HepG2 (cell line): ENCODE data around the gene EIF2S2. TPM values are rescaled to one million over a fixed set of nuclear protein-coding genes. Genes with fewer than 3 reads are reported as not detected.
"Not testable (repeated sequence)": the region's sequence is repeated elsewhere in the genome, so short reads cannot be mapped to it uniquely, and the experiment has no call there.

Experiments used
- BCL6 ChIP-seq: IDR thresholded peaks from 2 replicates; pipeline ENCODE4 v1.6.1; 2016; ENCODE audit warnings: missing genetic modification reagents, missing compliant biosample characterization
- ERF ChIP-seq: IDR thresholded peaks from 2 replicates; pipeline ENCODE4 v1.6.1; 2018; ENCODE audit warnings: missing biosample characterization, missing genetic modification reagents
- FOXJ3 ChIP-seq: sonication (generic); formaldehyde crosslinking; IDR thresholded peaks from 2 replicates; pipeline ENCODE4 v1.4.0; 2020; ENCODE audit warnings: missing genetic modification reagents, mild to moderate bottlenecking, borderline replicate concordance
- FOXK2 ChIP-seq: fragments of 450-650 bp; IDR thresholded peaks from 2 replicates; pipeline ENCODE4 v1.6.1; 2016
- GATAD2A ChIP-seq: IDR thresholded peaks from 2 replicates; pipeline ENCODE4 v1.6.1; 2016
- KDM2A ChIP-seq: sonication (generic); formaldehyde crosslinking; IDR thresholded peaks from 2 replicates; pipeline ENCODE4 v1.4.0; 2020; ENCODE audit warnings: low read depth, missing genetic modification reagents, borderline replicate concordance
- PITX1 ChIP-seq: sonication (generic); formaldehyde crosslinking; IDR thresholded peaks from 2 replicates; pipeline ENCODE4 v1.5.1; 2020; ENCODE audit warnings: mild to moderate bottlenecking, missing genetic modification reagents
- PPARG ChIP-seq: conservative IDR thresholded peaks from 2 replicates; pipeline ENCODE4 v1.6.1; 2016; ENCODE audit warnings: missing biosample characterization, missing genetic modification reagents
- RCOR2 ChIP-seq: IDR thresholded peaks from 2 replicates; pipeline ENCODE4 v1.6.1; 2016; ENCODE audit warnings: missing biosample characterization, missing genetic modification reagents
- SOX5 ChIP-seq: IDR thresholded peaks from 2 replicates; pipeline ENCODE4 v1.6.1; 2016; ENCODE audit warnings: borderline replicate concordance
- SOX6 ChIP-seq, 2 experiments: fragments of 450-650 bp in 1 of 2; sonication (generic) in 1 of 2; formaldehyde crosslinking in 1 of 2; IDR thresholded peaks; 2 replicates each; pipeline versions ENCODE4 v1.4.0 to v1.6.1; 2017 to 2020; ENCODE audit warnings: antibody characterized with exemption in 1 of 2, mild to moderate bottlenecking in 1 of 2, missing genetic modification reagents in 1 of 2
- ZNF264 ChIP-seq: sonication (generic); formaldehyde crosslinking; IDR thresholded peaks from 2 replicates; pipeline ENCODE4 v1.4.0; 2020; ENCODE audit warnings: missing genetic modification reagents
- ZNF3 ChIP-seq: IDR thresholded peaks from 2 replicates; pipeline ENCODE4 v1.7.0; 2017; ENCODE audit warnings: inconsistent platforms
- polyA plus RNA-seq, 8 experiments: library from polyadenylated mRNA; depleted of rRNA in 3 of 8; stranded (reverse) in 7 of 8; unstranded in 1 of 8; fragments of >200 nt; fragmentation: Illumina TruSeq in 4 of 8; extraction: Trizol in 4 of 8; gene quantifications; 2 replicates each; pipeline versions ENCODE4 v1.2.1 to v1.2.3, GENCODE V29; 2011 to 2016; ENCODE audit warnings: low read depth in 4 of 8, missing spikeins in 1 of 8, mixed read lengths in 1 of 8; ENCODE audit not compliant: insufficient read depth in 1 of 8
- total RNA-seq, 5 experiments: library from RNA; depleted of rRNA; stranded (reverse); fragments of >200 nt; fragmentation: Illumina TruSeq; extraction: Trizol; gene quantifications; 2 replicates each; pipeline ENCODE4 v1.2.3, GENCODE V29; 2016; ENCODE audit warnings: low read depth in 1 of 5
- TF ChIP-seq, protein P1 (sequence below): IDR thresholded peaks from 2 replicates; pipeline ENCODE4 v1.4.0; 2020; ENCODE audit warnings: mild to moderate bottlenecking, missing genetic modification reagents
- TF ChIP-seq, protein P2 (sequence below), 2 experiments: fragments of 450-650 bp in 1 of 2; sonication (generic) in 1 of 2; formaldehyde crosslinking in 1 of 2; IDR thresholded peaks; 2 replicates each; pipeline versions ENCODE4 v1.6.1 to v1.8.0; 2016 to 2022; ENCODE audit warnings: antibody characterized with exemption in 1 of 2, mild to moderate bottlenecking in 1 of 2, missing genetic modification reagents in 1 of 2
- TF ChIP-seq, protein P3 (sequence below): sonication (generic); formaldehyde crosslinking; IDR thresholded peaks from 2 replicates; pipeline ENCODE4 v1.4.0; 2020; ENCODE audit warnings: missing genetic modification reagents, borderline replicate concordance

The EIF2S2 gene
- total and polyA plus RNA-seq, 2 of the 13 experiments (the other 11 are each of a cell fraction or from before 2014, with no cell fraction given): 126 to 213 TPM

- TF ChIP-seq, protein P1, sequence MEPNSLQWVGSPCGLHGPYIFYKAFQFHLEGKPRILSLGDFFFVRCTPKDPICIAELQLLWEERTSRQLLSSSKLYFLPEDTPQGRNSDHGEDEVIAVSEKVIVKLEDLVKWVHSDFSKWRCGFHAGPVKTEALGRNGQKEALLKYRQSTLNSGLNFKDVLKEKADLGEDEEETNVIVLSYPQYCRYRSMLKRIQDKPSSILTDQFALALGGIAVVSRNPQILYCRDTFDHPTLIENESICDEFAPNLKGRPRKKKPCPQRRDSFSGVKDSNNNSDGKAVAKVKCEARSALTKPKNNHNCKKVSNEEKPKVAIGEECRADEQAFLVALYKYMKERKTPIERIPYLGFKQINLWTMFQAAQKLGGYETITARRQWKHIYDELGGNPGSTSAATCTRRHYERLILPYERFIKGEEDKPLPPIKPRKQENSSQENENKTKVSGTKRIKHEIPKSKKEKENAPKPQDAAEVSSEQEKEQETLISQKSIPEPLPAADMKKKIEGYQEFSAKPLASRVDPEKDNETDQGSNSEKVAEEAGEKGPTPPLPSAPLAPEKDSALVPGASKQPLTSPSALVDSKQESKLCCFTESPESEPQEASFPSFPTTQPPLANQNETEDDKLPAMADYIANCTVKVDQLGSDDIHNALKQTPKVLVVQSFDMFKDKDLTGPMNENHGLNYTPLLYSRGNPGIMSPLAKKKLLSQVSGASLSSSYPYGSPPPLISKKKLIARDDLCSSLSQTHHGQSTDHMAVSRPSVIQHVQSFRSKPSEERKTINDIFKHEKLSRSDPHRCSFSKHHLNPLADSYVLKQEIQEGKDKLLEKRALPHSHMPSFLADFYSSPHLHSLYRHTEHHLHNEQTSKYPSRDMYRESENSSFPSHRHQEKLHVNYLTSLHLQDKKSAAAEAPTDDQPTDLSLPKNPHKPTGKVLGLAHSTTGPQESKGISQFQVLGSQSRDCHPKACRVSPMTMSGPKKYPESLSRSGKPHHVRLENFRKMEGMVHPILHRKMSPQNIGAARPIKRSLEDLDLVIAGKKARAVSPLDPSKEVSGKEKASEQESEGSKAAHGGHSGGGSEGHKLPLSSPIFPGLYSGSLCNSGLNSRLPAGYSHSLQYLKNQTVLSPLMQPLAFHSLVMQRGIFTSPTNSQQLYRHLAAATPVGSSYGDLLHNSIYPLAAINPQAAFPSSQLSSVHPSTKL: peak; percentile 83
- TF ChIP-seq KDM2A (CRISPR knock-in tag) (0 out of 2 replicates have a peak, but pooled peaks have one; percentile 26), FOXK2 (peak; percentile 64; the same call in 1 of the 2 replicates), PPARG (CRISPR knock-in tag) (peak; percentile 47; the same call in 1 of the 2 replicates), SOX5 (CRISPR knock-in tag) (peak; percentile 87), GATAD2A (CRISPR knock-in tag) (peak; percentile 62), ERF (CRISPR knock-in tag) (peak; percentile 7; the same call in 1 of the 2 replicates), PITX1 (peak; percentile 76), RCOR2 (CRISPR knock-in tag) (0 out of 2 replicates have a peak, but pooled peaks have one; percentile 11), BCL6 (CRISPR knock-in tag) (peak; percentile 89), FOXJ3 (CRISPR knock-in tag) (peak; percentile 21; the same call in 1 of the 2 replicates), ZNF3 (CRISPR knock-in tag) (peak; percentile 34; the same call in 1 of the 2 replicates), SOX6 (CRISPR knock-in tag; IDR thresholded peaks at IDR 0.05) (peak; percentile 96), ZNF264 (CRISPR knock-in tag) (0 out of 2 replicates have a peak, but pooled peaks have one; percentile 5)
- TF ChIP-seq, protein P2, sequence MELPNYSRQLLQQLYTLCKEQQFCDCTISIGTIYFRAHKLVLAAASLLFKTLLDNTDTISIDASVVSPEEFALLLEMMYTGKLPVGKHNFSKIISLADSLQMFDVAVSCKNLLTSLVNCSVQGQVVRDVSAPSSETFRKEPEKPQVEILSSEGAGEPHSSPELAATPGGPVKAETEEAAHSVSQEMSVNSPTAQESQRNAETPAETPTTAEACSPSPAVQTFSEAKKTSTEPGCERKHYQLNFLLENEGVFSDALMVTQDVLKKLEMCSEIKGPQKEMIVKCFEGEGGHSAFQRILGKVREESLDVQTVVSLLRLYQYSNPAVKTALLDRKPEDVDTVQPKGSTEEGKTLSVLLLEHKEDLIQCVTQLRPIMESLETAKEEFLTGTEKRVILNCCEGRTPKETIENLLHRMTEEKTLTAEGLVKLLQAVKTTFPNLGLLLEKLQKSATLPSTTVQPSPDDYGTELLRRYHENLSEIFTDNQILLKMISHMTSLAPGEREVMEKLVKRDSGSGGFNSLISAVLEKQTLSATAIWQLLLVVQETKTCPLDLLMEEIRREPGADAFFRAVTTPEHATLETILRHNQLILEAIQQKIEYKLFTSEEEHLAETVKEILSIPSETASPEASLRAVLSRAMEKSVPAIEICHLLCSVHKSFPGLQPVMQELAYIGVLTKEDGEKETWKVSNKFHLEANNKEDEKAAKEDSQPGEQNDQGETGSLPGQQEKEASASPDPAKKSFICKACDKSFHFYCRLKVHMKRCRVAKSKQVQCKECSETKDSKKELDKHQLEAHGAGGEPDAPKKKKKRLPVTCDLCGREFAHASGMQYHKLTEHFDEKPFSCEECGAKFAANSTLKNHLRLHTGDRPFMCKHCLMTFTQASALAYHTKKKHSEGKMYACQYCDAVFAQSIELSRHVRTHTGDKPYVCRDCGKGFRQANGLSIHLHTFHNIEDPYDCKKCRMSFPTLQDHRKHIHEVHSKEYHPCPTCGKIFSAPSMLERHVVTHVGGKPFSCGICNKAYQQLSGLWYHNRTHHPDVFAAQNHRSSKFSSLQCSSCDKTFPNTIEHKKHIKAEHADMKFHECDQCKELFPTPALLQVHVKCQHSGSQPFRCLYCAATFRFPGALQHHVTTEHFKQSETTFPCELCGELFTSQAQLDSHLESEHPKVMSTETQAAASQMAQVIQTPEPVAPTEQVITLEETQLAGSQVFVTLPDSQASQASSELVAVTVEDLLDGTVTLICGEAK (IDR thresholded peaks at IDR 0.05): peak; percentile 70
- TF ChIP-seq, protein P2 (CRISPR knock-in tag; IDR thresholded peaks at IDR 0.05): peak; percentile 85
- TF ChIP-seq, protein P3, sequence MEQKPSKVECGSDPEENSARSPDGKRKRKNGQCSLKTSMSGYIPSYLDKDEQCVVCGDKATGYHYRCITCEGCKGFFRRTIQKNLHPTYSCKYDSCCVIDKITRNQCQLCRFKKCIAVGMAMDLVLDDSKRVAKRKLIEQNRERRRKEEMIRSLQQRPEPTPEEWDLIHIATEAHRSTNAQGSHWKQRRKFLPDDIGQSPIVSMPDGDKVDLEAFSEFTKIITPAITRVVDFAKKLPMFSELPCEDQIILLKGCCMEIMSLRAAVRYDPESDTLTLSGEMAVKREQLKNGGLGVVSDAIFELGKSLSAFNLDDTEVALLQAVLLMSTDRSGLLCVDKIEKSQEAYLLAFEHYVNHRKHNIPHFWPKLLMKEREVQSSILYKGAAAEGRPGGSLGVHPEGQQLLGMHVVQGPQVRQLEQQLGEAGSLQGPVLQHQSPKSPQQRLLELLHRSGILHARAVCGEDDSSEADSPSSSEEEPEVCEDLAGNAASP (CRISPR knock-in tag): peak; percentile 10; the same call in 1 of the 2 replicates
- not testable (repeated sequence) for TF ChIP-seq SOX6 (IDR thresholded peaks at IDR 0.05)
Observed at GRCh38 chr20:34133365-34133860, 21.4 kb upstream of the EIF2S2 start (continued).
